Kidney epithelial cell (primary cell): Measurements from ENCODE around the gene KATNAL1. TPM values are rescaled to one million over a fixed set of nuclear protein-coding genes. Genes with fewer than 3 reads are reported as not detected.

Experiments
- DNase-seq: peaks from one replicate; pipeline ENCODE4 v3.0.0-alpha.2; 2010; ENCODE audit warnings: low read depth
- H3K27me3 ChIP-seq: 2 replicates; pipeline ENCODE4 v1.6.0; 2011; ENCODE audit warnings: low read length; ENCODE audit not compliant: control insufficient read depth, insufficient read depth
- H3K36me3 ChIP-seq: 2 replicates; pipeline ENCODE4 v1.5.1; 2011; ENCODE audit warnings: low read length; ENCODE audit not compliant: control insufficient read depth, insufficient read depth
- H3K4me3 ChIP-seq: 2 replicates; pipeline ENCODE4 v1.5.1; 2011; ENCODE audit warnings: low read depth, mild to moderate bottlenecking, control low read depth, low read length
- total RNA-seq: library from RNA; depleted of rRNA; stranded (reverse); fragments of >200 nt; gene quantifications from 2 replicates; pipeline ENCODE4 v1.2.3, GENCODE V29; 2015
- TF ChIP-seq, protein P1 (sequence below): IDR thresholded peaks from 2 replicates; pipeline ENCODE4 v1.5.1; 2011; ENCODE audit warnings: mild to moderate bottlenecking, moderate library complexity, low read length, control low read depth, inconsistent platforms; ENCODE audit not compliant: insufficient read depth, poor library complexity, severe bottlenecking

KATNAL1 gene
- total RNA-seq, 1 donor from 2014 or later: 13.3 TPM

DNA sequence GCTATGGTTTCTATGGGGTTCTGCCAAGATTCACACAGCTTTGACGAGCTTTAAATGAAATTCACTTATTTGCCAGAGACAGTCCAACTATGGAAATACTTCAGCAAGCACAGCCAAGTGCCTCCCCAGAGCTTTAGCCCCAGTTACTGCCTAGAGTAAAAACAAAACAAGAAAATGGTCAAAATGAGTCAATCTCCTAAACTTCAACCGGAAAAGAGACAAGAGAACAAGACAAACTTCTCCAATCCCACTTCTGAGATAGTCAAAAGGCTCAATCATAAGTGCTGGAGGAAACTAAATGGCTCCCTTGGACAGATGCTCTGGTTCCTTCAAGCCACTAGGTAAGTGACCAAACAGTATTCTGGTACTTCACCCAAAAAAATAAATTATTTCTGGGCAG lies 65.8 kb downstream of the KATNAL1 start:
- H3K27me3 ChIP-seq: no peaks in the 10 kb centered on the region

DNA sequence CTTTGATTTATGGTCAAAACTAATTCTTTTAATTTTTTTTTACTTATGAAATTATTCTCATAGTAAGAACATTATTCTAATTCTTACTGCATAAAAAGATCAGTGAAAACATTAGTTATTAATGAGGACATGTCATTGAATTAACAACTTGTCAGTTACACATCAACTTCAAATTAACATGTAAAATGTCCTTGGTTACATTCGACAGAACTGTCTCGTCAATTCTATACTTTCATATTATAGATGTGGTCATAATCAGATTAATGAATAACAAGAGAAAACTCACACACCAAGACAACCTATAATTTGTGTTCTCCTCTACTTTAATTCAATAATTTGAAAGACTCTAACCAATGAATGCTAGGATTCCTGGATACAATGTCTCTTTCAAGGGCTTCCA lies 66.7 kb downstream of the KATNAL1 start:
- TF ChIP-seq, protein P1, sequence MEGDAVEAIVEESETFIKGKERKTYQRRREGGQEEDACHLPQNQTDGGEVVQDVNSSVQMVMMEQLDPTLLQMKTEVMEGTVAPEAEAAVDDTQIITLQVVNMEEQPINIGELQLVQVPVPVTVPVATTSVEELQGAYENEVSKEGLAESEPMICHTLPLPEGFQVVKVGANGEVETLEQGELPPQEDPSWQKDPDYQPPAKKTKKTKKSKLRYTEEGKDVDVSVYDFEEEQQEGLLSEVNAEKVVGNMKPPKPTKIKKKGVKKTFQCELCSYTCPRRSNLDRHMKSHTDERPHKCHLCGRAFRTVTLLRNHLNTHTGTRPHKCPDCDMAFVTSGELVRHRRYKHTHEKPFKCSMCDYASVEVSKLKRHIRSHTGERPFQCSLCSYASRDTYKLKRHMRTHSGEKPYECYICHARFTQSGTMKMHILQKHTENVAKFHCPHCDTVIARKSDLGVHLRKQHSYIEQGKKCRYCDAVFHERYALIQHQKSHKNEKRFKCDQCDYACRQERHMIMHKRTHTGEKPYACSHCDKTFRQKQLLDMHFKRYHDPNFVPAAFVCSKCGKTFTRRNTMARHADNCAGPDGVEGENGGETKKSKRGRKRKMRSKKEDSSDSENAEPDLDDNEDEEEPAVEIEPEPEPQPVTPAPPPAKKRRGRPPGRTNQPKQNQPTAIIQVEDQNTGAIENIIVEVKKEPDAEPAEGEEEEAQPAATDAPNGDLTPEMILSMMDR: no peak
- Histone ChIP-seq H3K27me3 (no peaks in the 10 kb centered on the region), H3K4me3 (no peak overlapping the region), H3K36me3 (no peaks in the 10 kb centered on the region)
- no peak for DNase-seq

More for the DNA sequence above, 65.8 kb downstream of the KATNAL1 start:
- no peak for DNase-seq
- TF ChIP-seq, protein P1: no peak
- Histone ChIP-seq H3K36me3 (no peaks in the 10 kb centered on the region), H3K4me3 (no peak overlapping the region)

DNA sequence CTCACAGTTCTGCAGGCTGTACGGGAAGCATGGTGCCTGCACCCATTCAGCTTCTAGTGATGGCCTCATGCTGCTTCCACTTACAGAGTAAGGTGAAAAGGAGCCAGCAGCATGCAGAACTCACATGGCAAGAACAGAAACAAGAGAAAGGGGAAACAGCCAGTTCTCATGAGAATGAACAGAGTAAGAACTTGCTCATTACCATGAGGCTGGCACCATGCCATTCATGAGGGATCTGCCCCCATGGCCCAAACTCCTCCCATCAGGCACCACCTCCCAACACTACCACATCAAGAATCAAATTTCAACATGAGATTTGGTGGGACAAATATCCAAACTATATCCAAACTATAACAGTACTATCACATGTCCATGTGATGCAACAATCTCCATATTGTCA lies 72.1 kb downstream of the KATNAL1 start:
- Histone ChIP-seq H3K36me3 (no peaks in the 10 kb centered on the region), H3K27me3 (no peaks in the 10 kb centered on the region), H3K4me3 (no peak overlapping the region)
- TF ChIP-seq, protein P1: no peak
- DNase-seq: no peak

DNA sequence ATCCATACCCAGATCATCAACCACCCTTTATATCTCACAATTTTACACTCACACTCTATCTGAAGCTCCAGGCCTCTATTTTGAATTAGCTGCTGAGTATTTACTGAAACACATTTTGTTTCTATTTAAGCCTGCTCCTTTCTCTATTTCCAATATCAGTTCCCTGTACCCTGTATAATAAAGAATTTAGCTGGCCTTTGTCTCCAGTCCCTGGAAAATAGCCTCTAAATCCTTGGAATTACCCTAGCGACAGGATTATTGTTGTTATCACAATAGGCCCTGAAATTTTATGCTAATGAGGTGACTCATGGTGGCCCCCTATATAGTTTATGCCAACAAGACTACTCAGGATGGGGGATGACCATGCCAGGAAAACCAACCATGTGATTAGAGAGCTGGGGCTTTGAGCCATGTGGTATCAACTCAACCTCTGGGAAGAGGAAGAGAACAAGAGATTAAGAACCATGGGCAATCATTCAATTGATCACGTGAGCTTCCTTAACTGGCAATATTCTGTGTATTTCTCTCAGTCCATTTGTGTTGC lies 72.7 kb downstream of the KATNAL1 start:
- Histone ChIP-seq H3K36me3 (no peaks in the 10 kb centered on the region), H3K4me3 (no peak overlapping the region), H3K27me3 (no peaks in the 10 kb centered on the region)
- TF ChIP-seq, protein P1: no peak
- no peak for DNase-seq

DNA sequence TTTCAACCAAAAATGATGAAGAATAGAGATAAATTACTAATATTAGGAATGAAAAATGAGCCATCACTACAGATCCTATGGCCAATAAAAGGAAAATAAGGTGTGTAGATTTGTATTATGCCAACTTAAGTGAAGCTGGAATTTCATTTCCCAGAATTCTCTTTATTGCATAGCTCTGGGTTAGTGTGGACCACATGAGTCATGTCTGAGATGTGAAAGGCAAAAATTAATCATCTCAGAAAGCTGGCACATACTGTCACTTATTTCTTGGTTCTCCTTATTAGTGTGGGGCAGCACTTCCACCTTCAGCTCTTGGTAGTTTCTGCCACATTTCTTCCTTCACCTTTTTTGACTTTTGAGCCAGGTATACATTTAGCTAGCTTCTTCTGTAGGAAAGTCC lies 82.6 kb downstream of the KATNAL1 start:
- Histone ChIP-seq H3K27me3 (no peaks in the 10 kb centered on the region), H3K4me3 (no peak overlapping the region), H3K36me3 (no peaks in the 10 kb centered on the region)
- TF ChIP-seq, protein P1: no peak
- no peak for DNase-seq

DNA sequence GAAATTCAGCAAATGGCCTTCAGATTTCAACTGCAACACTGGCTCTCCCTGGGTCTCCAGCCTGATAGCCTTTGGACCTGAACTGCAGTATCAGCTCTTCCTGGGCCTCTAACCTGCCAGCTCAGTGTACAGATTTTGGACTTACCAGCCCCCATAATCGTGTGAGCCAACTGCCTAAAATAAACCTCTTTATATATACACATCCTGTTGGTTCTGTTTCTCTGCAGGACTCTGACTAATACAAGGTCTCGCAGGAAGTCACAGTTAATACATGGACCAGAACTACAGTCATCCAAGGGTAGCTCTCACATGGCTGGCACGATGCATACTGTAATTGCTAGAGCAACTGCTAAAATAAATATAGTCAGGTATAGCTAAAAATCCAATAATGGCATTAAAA lies 85.1 kb downstream of the KATNAL1 start:
- TF ChIP-seq, protein P1: no peak
- Histone ChIP-seq H3K4me3 (no peak overlapping the region), H3K27me3 (no peaks in the 10 kb centered on the region), H3K36me3 (no peaks in the 10 kb centered on the region)
- no peak for DNase-seq
